GM18511 (cell line): ENCODE data around the gene CACNA1B.
"Not testable (repeated sequence)": the region's sequence is repeated elsewhere in the genome, so short reads cannot be mapped to it uniquely, and the experiment has no call there.

Source experiments
- ATAC-seq: cut with Tn5 transposase; IDR thresholded peaks from one replicate; pipeline ENCODE4 v1.9.1; 2021; ENCODE audit warnings: mild to moderate bottlenecking, moderate library complexity; ENCODE audit not compliant: unreplicated experiment

Gene CACNA1B

DNA sequence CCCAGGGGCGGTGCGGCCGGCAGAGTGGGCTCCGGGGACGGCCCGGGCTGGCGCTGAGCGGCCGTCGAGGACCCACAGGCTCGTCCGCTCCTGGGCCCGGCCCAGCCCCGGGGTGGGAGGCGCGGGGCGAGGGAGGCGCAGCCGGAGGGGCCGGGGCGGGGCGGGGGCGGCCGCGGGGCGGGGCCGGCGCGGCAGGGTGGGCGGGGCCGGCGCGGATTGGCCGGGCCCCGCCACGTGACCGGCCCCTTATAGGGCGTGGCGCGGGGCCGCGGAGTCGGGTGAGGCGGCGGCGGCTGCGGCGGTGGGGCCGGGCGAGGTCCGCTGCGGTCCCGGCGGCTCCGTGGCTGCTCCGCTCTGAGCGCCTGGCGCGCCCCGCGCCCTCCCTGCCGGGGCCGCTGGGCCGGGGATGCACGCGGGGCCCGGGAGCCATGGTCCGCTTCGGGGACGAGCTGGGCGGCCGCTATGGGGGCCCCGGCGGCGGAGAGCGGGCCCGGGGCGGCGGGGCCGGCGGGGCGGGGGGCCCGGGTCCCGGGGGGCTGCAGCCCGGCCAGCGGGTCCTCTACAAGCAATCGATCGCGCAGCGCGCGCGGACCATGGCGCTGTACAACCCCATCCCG is at the start of gene CACNA1B:
Gene CACNA1B, plus strand, starts transcription at position 277 of the 617 bp plus-strand sequence. Its CDS starts 152 bp downstream, at position 429.
- ATAC-seq: not testable (repeated sequence)

DNA sequence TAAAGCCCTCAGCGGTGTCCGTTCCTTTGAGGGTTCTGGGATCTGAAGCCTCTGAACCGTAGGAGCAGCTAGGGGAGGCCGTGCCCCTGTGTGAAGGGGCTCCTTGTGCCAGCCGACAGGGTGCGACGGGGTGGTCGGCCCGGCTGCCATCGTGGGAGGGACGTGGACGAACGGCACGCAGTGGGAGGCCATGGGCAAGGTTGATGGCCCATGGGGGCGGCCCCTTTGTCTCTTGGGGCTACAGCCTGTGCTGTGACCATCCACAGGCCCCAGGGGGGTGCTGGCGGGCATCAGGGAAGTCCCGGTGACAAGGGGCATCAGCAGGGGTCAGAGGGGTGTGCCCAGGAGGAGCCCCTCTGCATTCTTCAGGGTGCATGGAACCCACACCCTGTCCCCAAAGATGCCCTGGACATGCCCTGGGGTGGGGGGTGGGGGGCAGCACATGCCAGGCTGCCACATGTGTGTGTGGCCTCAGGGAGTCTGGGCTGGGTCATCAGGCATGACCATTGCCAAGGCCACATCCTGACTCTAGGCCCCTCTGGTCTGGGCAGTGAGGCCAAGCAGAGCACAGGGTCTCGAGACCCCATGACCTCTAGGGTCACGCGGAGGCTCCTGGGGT is 49.6 kb upstream of the CACNA1B start:
- no peak for ATAC-seq

DNA sequence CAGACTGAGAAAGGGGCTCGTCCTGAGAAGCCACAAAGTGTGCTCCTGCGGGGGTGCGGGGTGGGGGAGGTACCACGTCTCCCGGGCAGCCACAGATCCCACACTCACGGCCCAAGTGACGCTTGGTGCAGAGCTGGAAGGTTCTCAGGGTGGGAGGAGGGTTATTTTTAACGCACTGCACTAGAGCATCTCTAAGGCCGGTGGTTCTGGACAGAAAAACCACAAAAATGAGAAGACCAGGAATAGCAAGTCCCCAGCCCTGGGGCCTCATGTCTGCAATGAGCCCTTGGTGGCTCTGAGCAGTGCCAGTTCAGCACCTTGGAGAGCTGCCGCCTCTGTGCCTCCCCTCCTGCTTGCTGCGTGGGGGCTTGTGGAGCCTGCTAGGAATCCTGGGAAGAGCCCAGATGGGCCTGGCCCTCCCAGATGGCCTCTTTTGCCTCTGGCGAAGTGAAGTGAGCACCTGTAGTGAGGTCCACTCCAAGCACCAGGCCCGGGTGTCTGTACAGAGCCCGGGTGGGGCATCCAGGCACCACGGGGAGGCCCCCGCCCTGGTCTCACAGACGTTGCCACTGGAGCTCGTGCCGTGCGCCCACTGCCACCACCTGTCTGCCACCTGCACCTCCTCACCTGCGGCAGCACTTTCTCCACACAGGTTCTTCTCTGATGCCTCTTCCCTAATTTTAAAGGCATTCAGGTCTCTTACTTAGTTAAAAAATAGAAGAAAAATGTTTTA is 48.9 kb upstream of the CACNA1B start:
- ATAC-seq: no peak

- no peak for ATAC-seq
These were observed 48.2 kb upstream of the CACNA1B start for GRCh38 chr9:137829260-137829996.

GRCh38 chr9:137832191-137832700 is 45.3 kb upstream of the CACNA1B start:
- ATAC-seq: no peak

GRCh38 chr9:137832830-137833590 is 44.6 kb upstream of the CACNA1B start:
- no peak for ATAC-seq

DNA sequence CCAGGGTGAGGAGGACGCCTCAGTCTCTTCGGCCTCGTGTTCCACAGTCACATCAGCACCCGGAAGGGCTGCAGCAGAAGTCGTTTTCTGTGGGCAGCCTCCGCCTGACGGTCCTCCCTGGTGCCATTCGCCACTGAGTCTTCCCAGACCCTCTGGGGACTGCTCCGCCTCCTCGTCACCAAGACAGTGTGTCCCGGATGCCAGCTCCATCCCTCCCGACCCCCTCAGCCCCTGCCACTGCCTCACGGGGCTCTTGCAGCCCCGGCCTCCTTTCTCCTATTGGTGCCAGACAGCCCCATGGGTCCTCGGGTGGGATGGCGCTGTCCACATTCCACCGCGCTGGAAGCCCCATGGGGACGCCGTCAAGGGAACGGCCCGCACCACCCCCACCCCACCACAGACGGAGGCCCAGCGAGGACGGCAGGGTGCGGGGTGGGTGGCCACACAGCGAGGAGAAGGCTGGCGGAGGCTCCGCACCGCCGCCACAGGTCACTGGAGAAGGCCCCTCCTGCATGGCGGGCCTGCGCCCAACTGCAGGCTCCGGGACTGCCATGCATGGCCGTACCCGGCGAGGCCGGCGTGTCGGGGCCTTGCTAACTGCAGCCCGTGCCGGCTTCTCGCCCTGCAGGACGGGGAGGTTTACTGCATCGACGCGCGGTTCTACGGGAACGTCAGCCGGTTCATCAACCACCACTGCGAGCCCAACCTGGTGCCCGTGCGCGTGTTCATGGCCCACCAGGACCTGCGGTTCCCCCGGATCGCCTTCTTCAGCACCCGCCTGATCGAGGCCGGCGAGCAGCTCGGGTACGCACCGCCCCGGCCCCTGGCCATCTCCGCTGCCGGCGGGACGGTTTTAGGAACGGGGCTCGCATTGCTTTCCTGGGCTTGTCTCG is 43.6 kb upstream of the CACNA1B start:
- no peak for ATAC-seq

- ATAC-seq: no peak
These were observed 42.6 kb upstream of the CACNA1B start for GRCh38 chr9:137834846-137835546.

GRCh38 chr9:137836151-137836830 is 41.3 kb upstream of the CACNA1B start:
- ATAC-seq: no peak

GRCh38 chr9:137836831-137837241 is 40.7 kb upstream of the CACNA1B start:
- no peak for ATAC-seq

- no peak for ATAC-seq
These were observed 40.0 kb upstream of the CACNA1B start for GRCh38 chr9:137837345-137838278.

- ATAC-seq: no peak
These were observed 39.0 kb upstream of the CACNA1B start for GRCh38 chr9:137838576-137838975.

DNA sequence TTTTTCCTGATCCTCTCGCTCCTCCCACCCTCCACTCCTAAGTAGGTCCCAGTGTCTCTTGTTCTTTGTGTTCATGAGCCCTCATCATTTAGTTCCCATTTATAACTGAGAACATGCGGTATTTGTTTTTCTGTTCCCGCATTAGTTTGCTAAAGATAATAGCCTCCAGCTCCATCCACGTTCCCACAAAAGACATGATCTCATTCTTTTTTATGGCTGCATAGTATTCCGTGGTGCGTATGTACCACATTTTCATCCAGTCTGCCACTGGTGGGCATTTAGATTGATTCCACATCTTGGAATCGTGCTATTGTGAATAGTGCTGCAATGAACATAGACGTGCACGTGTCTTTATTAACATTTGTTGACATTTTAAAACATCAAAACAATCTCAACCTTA is 34.2 kb upstream of the CACNA1B start:
- ATAC-seq: no peak

GRCh38 chr9:137851516-137852267 is 25.9 kb upstream of the CACNA1B start:
- ATAC-seq: no peak

DNA sequence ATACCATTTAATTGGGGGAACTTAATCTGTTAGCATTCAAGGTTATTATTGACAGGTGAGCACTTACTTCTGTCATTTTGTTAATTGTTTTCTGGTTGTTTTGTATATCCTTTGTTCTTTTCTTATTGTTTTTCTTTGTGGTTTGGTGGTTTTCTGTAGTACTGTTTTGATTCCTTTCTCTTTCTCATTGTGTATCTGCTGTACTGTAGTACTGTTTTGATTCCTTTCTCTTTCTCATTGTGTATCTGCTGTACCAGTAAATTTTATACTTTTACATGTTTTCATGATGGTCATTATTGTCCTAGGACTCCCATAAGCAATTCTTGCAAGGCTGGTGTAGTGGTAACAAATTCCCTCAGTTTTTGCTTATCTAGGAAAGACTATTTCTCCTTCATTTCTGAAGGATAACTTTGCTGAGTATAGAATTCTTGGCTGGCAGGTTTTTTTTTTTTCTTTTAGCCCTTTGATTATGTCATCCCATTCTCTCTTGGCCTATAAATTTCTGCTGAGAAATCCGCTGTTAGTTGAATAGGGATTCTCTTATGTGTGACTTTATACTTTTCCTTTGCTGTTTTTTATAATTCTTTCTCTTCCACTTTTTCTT is 24.1 kb upstream of the CACNA1B start:
- ATAC-seq: no peak

GRCh38 chr9:137860361-137860760 is 17.2 kb upstream of the CACNA1B start:
- no peak for ATAC-seq
